SU-DHL-6 (cell line): ENCODE results near the gene FSTL3.

Experiments used
- CTCF ChIP-seq: fragments of 200-600 bp; sonication (generic); IDR thresholded peaks from one replicate; pipeline ENCODE4 v1.5.1; 2017; ENCODE audit warnings: antibody characterized with exemption, mild to moderate bottlenecking, low read length, moderate library complexity; ENCODE audit not compliant: insufficient read depth, poor library complexity, severe bottlenecking
- EZH2phosphoT487 ChIP-seq: fragments of 200-600 bp; sonication (generic), shearing (Covaris generic); conservative IDR thresholded peaks from 2 replicates; pipeline ENCODE4 v1.6.1; 2018; ENCODE audit warnings: mild to moderate bottlenecking, antibody characterized with exemption, low read length, moderate library complexity, mixed read lengths

GRCh38 chr19:729965-730668, 53.9 kb downstream of the FSTL3 start:
- no peak for TF ChIP-seq CTCF
- TF ChIP-seq EZH2phosphoT487: no peak
